ENCODE results near the gene PSORS1C1.
"Not testable (repeated sequence)": the region's sequence is repeated elsewhere in the genome, so short reads cannot be mapped to it uniquely, and the experiment has no call there.

The PSORS1C1 gene

DNA sequence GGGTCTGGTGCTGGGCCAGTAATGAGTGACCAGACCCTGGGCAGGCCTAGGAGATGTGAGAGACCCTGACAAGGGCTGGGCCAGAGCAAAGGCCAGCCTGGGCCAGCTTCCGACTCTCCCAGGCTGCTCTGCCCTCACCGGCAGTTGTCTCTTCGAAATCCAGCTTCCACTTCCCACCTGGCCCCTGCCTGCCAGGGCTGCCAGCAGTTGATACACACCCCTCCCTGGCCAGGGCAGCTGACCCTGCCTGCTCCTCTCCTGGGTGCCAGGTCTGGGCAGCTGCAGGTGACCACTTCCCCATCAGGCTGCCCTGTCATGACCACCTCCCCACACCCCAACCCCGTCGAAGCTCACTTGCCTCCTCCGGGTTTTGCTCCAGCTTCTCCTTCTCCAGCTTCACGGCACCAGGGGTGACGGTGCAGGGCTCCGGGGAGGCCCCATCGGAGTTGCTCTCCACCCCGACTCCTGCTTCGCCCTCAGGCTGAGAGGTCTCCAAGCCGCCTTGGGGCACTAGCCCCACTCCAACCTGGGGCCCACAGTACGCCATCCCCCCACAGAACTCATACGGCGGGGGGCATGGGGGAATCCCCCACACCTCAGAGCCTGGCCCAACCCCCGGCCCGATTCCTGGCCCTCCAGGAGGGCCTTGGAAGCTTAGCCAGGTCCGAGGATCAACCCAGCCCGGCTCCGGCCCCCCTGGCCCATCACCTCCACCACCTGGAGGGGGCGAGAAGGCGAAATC is 55.4 kb downstream of the PSORS1C1 start:
- H3K9me3 ChIP-seq (ENCODE audit: control insufficient read depth, low read length); H3K27ac ChIP-seq (ENCODE audit: low read depth, low read length, severe bottlenecking); H3K36me3 ChIP-seq (ENCODE audit: control insufficient read depth, insufficient read depth, low read length): not testable (repeated sequence)
- Histone ChIP-seq H3K4me1 (ENCODE audit: control insufficient read depth, insufficient read depth, low read length, poor library complexity, severe bottlenecking) (peaks cover 23% of the 10 kb centered on the region), H3K4me3 (ENCODE audit: extremely low read depth, insufficient read depth, low read length, poor library complexity, severe bottlenecking) (peak overlapping the region; percentile 36)
- WGBS, 2 experiments (ENCODE audit: insufficient coverage in 2 of 2) = 29 to 37% methylated on average over 6 to 15 of the region's 23 CpGs

DNA sequence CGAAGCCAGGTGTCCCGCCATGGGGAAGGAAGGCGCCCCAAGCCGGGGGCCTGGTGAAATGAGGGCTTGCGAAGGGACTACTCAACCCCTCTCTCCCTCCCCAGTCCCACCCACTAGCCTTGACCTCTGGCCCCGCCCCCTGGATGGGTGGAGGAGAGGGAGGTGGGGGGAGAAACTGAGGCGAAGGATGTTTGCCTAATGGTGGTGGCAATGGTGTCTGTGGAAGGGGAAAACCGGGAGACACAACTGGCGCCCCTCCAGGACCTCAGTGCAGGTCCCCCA is 55.9 kb downstream of the PSORS1C1 start, which contains the start of gene POU5F1:
Gene POU5F1 (minus strand): TSS at position 83 of the 282 bp plus-strand sequence. CDS start 62 bp downstream, at position 21.
- 35 to 40% methylated on average over 1 to 2 of the region's 9 CpGs for WGBS, 2 experiments (ENCODE audit: insufficient coverage in 2 of 2)
- Histone ChIP-seq H3K36me3 (ENCODE audit: control insufficient read depth, insufficient read depth, low read length) (no peaks in the 10 kb centered on the region), H3K27ac (ENCODE audit: low read depth, low read length, severe bottlenecking) (no peak within 1 kb of the TSS), H3K4me3 (ENCODE audit: extremely low read depth, insufficient read depth, low read length, poor library complexity, severe bottlenecking) (peak within 1 kb of the TSS; percentile 36), H3K9me3 (ENCODE audit: control insufficient read depth, low read length) (no peaks in the 10 kb centered on the region), H3K4me1 (ENCODE audit: control insufficient read depth, insufficient read depth, low read length, poor library complexity, severe bottlenecking) (peaks cover 28% of the 10 kb centered on the region)

DNA sequence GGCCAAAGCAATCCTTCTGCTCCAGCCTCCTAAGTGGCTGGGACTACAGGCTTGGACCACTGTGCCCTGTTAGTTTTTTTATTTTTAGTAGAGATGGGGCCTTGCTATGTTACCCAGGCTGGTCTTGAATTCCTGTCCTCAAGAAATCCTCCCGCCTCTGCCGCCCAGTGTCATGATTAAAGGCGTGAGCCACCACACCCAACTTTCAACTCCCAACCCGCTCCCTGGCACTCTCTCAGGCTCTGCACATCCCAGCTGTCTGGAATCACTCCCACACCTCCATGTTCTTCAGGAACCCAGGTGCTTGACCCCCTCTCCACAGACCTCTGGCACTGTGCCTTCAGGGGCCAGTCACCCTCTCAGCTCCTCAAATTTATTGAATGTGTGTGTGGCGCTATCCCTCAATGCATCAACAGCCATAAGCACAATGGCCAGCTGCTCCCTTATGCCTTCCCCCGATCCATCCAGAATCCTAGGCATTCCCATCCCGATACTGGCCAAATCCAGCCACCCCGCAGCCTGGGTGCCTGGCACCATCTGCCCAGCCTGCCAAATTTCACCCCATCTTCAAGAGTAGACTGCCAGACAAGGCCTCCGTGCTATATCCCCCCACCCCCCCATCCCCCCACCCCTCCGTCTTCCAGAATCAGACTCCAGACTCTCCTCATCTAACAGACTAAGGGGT is 56.5 kb downstream of the PSORS1C1 start:
- Histone ChIP-seq H3K36me3 (ENCODE audit: control insufficient read depth, insufficient read depth, low read length) (no peaks in the 10 kb centered on the region), H3K9me3 (ENCODE audit: control insufficient read depth, low read length) (no peaks in the 10 kb centered on the region), H3K4me3 (ENCODE audit: extremely low read depth, insufficient read depth, low read length, poor library complexity, severe bottlenecking) (peak overlapping the region; percentile 36), H3K27ac (ENCODE audit: low read depth, low read length, severe bottlenecking) (no peak overlapping the region), H3K4me1 (ENCODE audit: control insufficient read depth, insufficient read depth, low read length, poor library complexity, severe bottlenecking) (peaks cover 32% of the 10 kb centered on the region)
- WGBS, 2 experiments (ENCODE audit: insufficient coverage in 2 of 2) = 87 to 98% methylated on average over 6 to 8 of the region's 10 CpGs

DNA sequence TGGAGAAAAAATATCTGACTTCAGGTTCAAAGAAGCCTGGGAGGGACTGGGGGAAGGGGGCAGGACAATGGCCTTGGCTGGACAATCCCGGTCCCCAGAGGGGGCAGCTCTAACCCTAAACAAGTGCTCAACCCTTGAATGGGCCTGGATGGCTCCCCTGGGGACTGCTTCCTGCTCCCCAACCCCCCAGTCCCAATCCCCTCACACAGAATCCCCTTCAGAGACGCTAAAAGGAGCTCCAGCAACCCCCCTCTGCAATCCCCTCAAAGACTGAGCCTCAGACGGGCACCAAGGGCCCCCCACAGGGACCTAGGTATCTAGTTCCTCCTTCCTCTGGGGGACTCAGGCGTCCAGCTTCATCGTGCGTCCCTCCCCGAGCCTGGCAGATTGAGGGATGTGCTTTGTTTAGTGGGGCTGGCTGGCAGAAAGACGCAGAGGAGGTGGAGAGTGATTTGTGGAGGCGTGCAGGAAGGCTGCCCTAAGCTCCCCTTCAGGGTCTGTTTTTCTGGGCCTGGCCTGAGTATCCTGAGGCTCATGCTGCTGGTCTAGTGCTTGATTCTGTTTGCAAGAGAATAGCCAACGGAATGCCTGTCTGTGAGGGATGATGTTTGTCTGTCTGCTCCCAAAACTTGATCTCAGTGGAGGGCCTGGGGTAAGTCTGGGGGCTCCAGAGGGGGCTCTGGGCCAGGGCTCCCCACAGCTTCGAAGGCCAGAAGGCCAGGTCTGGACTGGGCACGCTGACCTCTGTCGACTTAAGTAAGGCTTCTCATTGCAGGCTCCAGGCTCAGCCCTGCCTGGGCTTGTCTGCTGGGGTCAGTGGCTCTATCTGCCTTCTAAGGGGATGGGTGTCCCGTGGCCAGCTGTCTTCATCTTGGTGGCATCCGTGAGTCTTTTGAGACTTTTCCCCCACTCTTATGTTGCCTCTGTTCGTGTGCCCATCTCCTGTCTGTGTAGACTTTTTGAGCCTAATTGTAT is 57.6 kb downstream of the PSORS1C1 start:
- H3K9me3 ChIP-seq (ENCODE audit: control insufficient read depth, low read length) = no peaks in the 10 kb centered on the region
- no peak overlapping the region for H3K27ac ChIP-seq (ENCODE audit: low read depth, low read length, severe bottlenecking)
- peaks cover 37% of the 10 kb centered on the region for H3K4me1 ChIP-seq (ENCODE audit: control insufficient read depth, insufficient read depth, low read length, poor library complexity, severe bottlenecking)
- no peaks in the 10 kb centered on the region for H3K36me3 ChIP-seq (ENCODE audit: control insufficient read depth, insufficient read depth, low read length)
- WGBS, 2 experiments (ENCODE audit: insufficient coverage in 2 of 2) = 18 to 22% methylated on average over 11 to 12 of the region's 16 CpGs
- peak overlapping the region; percentile 36 for H3K4me3 ChIP-seq (ENCODE audit: extremely low read depth, insufficient read depth, low read length, poor library complexity, severe bottlenecking)

DNA sequence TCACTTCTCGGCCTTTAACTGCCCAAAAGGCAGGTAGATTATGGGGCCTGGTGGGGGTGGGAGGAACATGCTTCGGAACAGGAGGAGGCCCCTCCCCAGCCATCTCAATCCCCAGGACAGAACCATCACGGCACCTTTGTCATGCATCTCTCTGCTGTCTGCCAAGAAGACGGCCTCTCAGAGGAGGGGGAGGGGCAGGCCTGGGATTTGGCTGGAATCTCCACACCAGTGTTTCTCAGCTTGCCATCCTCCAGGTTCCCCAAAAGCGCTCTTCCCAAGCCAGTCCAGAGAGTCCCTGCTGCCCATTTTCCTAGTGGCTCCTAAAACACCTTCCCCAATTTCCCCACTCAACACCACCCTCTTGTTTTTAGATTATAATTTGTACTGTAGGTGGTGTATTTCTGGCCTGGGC is 58.4 kb downstream of the PSORS1C1 start:
- Histone ChIP-seq H3K27ac (ENCODE audit: low read depth, low read length, severe bottlenecking) (no peak overlapping the region), H3K36me3 (ENCODE audit: control insufficient read depth, insufficient read depth, low read length) (no peaks in the 10 kb centered on the region), H3K4me3 (ENCODE audit: extremely low read depth, insufficient read depth, low read length, poor library complexity, severe bottlenecking) (peak overlapping the region; percentile 36), H3K4me1 (ENCODE audit: control insufficient read depth, insufficient read depth, low read length, poor library complexity, severe bottlenecking) (peaks cover 37% of the 10 kb centered on the region), H3K9me3 (ENCODE audit: control insufficient read depth, low read length) (no peaks in the 10 kb centered on the region)
- WGBS, 2 experiments (ENCODE audit: insufficient coverage in 2 of 2) = 43 to 61% methylated on average over 2 to 3 of the region's 5 CpGs

DNA sequence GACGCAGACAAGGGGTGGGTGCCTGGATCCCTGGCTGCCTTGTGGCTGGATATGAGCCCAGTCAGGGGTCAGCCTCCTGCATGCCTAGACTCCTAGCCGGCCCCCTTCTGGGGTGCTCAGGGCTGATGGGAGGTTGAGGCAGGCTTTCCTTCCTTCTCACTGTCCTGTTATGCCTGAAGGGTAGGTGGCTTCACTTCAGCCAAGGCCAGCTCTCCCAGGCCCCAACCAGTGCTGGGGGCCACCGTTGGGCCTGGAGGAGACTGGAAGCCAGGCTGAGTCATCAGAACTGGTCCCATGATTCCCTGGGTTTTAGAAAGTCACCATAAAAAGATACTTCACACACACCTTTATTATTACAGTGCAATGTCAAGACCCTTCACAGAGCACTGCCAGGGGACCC is 58.8 kb downstream of the PSORS1C1 start:
- WGBS, 2 experiments (ENCODE audit: insufficient coverage in 2 of 2) = 58 to 72% methylated on average over 2 of the region's 3 CpGs
- Histone ChIP-seq H3K27ac (ENCODE audit: low read depth, low read length, severe bottlenecking) (no peak overlapping the region), H3K9me3 (ENCODE audit: control insufficient read depth, low read length) (no peaks in the 10 kb centered on the region), H3K4me1 (ENCODE audit: control insufficient read depth, insufficient read depth, low read length, poor library complexity, severe bottlenecking) (peaks cover 36% of the 10 kb centered on the region), H3K4me3 (ENCODE audit: extremely low read depth, insufficient read depth, low read length, poor library complexity, severe bottlenecking) (peak overlapping the region; percentile 36), H3K36me3 (ENCODE audit: control insufficient read depth, insufficient read depth, low read length) (no peaks in the 10 kb centered on the region)

DNA sequence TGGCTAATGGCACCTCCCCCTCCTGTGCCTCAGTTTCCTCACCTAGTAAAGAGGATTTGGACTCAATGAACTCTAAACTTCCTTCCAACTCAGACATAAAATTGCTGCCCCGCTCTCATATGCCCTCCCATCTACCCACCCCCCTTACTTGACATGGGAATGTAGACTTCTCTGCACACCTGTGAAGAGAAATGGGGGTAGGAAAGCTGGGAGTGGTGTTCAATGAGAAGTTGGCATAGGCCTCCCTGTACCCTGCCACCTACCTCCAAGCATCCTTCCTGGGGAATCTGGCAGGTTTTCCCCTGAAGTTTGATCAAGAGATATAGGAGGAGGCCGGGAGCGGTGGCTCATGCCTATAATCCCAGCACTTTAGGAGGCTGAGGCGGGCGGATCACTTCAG is 59.8 kb downstream of the PSORS1C1 start:
- Histone ChIP-seq H3K4me3 (ENCODE audit: extremely low read depth, insufficient read depth, low read length, poor library complexity, severe bottlenecking) (peak overlapping the region; percentile 36), H3K9me3 (ENCODE audit: control insufficient read depth, low read length) (no peaks in the 10 kb centered on the region), H3K27ac (ENCODE audit: low read depth, low read length, severe bottlenecking) (no peak overlapping the region), H3K4me1 (ENCODE audit: control insufficient read depth, insufficient read depth, low read length, poor library complexity, severe bottlenecking) (peaks cover 41% of the 10 kb centered on the region), H3K36me3 (ENCODE audit: control insufficient read depth, insufficient read depth, low read length) (no peaks in the 10 kb centered on the region)
- WGBS, 2 experiments (ENCODE audit: insufficient coverage in 2 of 2) = 92 to 100% methylated on average over 2 of the region's 5 CpGs

DNA sequence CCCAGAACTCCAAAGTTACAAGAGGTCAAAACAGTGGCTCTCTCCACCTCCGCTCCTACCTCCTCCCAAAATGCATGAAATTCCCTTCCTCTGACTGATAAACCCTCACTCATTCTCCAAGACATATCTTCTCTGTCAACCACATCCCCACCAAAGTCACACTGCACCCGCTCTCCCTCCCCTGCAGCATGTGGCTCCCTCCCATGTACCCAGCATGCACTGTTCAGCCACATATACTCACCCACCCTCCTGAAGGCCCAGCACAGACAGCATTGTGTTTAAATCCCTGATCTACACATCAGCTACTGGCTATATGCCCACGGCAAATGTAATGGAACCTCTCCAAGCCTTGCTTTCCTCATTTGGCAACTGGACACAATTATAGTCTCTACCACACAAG is 61.4 kb downstream of the PSORS1C1 start:
- Histone ChIP-seq H3K27ac (ENCODE audit: low read depth, low read length, severe bottlenecking) (no peak overlapping the region), H3K9me3 (ENCODE audit: control insufficient read depth, low read length) (no peaks in the 10 kb centered on the region)
- WGBS, 2 experiments (ENCODE audit: insufficient coverage in 2 of 2) = 89 to 94% methylated on average over 2 to 3 of the region's 3 CpGs

DNA sequence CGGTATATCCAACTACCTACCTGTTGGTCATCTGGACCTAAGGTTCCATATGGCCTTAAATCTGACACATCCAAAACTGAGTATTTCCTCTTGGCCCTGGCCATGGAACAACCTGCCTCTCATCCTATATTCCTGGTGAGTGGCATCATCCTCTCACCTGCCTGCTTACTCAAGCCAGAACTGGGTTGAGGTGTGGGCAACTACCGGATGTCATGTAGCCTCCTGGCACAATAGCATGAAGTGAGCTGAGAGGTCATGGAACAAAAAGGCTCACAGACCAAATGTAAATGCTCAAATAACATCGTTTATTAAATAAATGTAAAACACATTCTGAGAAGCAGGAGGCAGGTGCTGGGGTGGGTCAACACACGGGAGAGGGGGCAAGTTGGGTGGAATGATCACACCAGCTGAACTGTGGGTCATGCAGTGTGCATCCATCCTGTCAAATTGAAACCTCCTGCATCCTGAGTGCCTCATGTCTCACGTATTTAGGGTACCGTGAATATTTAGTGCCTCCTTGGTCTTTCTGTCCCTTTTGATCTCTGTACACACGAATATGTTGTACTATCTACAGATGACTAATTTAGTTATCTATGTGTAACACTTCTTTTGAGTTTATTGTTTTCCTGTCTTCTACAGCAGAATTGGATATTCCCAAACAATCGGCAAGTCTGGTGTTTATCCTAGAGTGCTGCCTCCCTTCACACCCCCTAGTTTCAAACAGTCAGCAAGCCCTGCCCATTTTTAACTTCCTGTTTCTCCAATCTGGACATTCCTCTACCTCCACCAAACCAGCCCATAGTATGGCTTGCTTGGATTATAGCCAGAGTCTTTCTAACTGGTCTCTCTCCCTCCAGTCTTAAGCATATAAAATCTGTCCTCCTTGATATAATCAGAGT is 63.8 kb downstream of the PSORS1C1 start:
- Histone ChIP-seq H3K27ac (ENCODE audit: low read depth, low read length, severe bottlenecking) (no peak overlapping the region), H3K4me1 (ENCODE audit: control insufficient read depth, insufficient read depth, low read length, poor library complexity, severe bottlenecking) (peaks cover 25% of the 10 kb centered on the region), H3K4me3 (ENCODE audit: extremely low read depth, insufficient read depth, low read length, poor library complexity, severe bottlenecking) (no peak overlapping the region), H3K9me3 (ENCODE audit: control insufficient read depth, low read length) (no peaks in the 10 kb centered on the region), H3K36me3 (ENCODE audit: control insufficient read depth, insufficient read depth, low read length) (no peaks in the 10 kb centered on the region)
- WGBS, 2 experiments (ENCODE audit: insufficient coverage in 2 of 2) = 87 to 90% methylated on average over 3 to 6 of the region's 8 CpGs

More for the DNA sequence above, 61.4 kb downstream of the PSORS1C1 start:
- no peaks in the 10 kb centered on the region for H3K36me3 ChIP-seq (ENCODE audit: control insufficient read depth, insufficient read depth, low read length)
- no peak overlapping the region for H3K4me3 ChIP-seq (ENCODE audit: extremely low read depth, insufficient read depth, low read length, poor library complexity, severe bottlenecking)
- peaks cover 41% of the 10 kb centered on the region for H3K4me1 ChIP-seq (ENCODE audit: control insufficient read depth, insufficient read depth, low read length, poor library complexity, severe bottlenecking)

DNA sequence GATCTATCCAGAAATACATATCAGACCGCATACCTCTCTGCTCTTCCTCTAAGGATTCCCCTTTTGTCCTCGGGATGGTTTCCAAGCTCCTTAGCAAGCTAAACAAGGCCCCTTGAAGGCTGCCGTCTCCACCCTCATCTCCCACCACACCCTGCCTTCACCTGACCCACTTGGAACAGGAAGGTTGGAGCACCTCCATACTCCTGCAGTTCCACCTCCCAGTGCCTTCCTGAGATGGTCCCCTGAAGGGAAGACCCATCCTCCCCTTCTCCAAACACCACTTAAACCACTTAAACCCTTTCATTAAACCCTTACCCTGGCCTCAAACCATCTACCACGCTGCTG is 64.4 kb downstream of the PSORS1C1 start:
- Histone ChIP-seq H3K9me3 (ENCODE audit: control insufficient read depth, low read length) (no peaks in the 10 kb centered on the region), H3K36me3 (ENCODE audit: control insufficient read depth, insufficient read depth, low read length) (no peaks in the 10 kb centered on the region), H3K27ac (ENCODE audit: low read depth, low read length, severe bottlenecking) (no peak overlapping the region), H3K4me1 (ENCODE audit: control insufficient read depth, insufficient read depth, low read length, poor library complexity, severe bottlenecking) (peaks cover 22% of the 10 kb centered on the region), H3K4me3 (ENCODE audit: extremely low read depth, insufficient read depth, low read length, poor library complexity, severe bottlenecking) (no peak overlapping the region)
- WGBS, 2 experiments (ENCODE audit: insufficient coverage in 2 of 2) = 93 to 94% methylated on average over 4 of the region's 4 CpGs
